HG03103 (cell line): ENCODE results near the gene P2RX5.
"Not testable (repeated sequence)": the region's sequence is repeated elsewhere in the genome, so short reads cannot be mapped to it uniquely, and the experiment has no call there.

ENCODE experiments used
- ATAC-seq: cut with Tn5 transposase; IDR thresholded peaks from one replicate; pipeline ENCODE4 v1.9.1; 2021; ENCODE audit warnings: low read depth; ENCODE audit not compliant: unreplicated experiment

P2RX5 gene

GRCh38 chr17:3715296-3715695 is 19.3 kb upstream of the P2RX5 start:
- ATAC-seq, result no peak

- ATAC-seq, result no peak
These were observed 17.0 kb upstream of the P2RX5 start for GRCh38 chr17:3712811-3713463.

DNA sequence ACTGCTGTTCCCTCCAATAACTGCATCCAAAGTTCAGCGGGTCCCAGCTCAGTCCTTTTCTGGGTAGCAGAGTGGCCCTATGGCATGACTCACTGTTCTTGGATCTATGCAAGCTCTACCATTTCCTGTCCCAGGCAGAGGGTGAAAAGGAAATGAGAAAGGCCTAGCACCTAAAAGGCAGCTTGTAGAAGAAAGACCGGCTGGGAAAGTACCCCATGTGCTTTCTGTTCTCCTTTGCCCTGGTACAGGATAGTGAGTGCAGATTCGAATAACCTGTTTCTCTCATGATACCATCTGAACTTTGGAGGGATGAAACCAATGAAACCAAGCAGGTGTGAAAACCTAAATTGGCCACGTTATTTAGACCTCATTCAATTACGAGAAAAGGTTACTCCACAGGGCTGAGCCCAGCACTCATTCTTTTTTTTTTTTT is 15.0 kb upstream of the P2RX5 start:
- peak; percentile 92 for ATAC-seq

DNA sequence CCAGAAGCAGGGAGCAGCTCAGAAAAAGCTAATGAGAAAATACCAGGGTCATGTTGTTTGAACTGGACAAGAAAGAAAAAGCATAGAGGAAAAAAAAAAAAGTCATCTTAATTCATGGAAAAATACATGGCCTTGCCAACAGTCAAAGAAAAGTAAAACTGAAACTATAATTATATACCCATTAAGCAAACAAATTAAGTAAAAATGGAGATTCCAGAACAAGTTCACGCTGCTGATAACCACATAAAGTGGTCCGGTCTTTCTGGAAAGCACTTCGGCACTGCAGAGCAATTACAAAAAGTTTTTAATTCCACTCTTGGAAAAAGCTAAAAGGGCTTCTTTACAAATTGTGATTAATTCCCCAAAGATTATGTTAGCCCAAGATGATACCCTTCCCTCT is 12.4 kb upstream of the P2RX5 start:
- ATAC-seq, result no peak

DNA sequence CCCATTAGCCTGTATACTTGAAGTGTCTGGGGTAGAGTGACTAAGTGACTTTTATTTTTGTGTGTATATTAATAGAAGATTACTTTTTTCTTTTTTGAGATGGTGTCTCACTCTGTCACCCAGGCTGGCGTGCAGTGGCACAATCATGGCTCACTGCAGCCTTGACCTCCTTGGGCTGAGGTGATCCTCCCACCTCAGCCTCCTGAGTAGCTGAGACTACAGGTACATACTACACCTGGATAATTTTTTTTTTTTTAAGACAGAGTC is 9.7 kb upstream of the P2RX5 start:
- not testable (repeated sequence) for ATAC-seq

- no peak for ATAC-seq
These were observed 9.2 kb upstream of the P2RX5 start for GRCh38 chr17:3704931-3705717.

- ATAC-seq, result not testable (repeated sequence)
These were observed 6.1 kb upstream of the P2RX5 start for GRCh38 chr17:3702041-3702539.

DNA sequence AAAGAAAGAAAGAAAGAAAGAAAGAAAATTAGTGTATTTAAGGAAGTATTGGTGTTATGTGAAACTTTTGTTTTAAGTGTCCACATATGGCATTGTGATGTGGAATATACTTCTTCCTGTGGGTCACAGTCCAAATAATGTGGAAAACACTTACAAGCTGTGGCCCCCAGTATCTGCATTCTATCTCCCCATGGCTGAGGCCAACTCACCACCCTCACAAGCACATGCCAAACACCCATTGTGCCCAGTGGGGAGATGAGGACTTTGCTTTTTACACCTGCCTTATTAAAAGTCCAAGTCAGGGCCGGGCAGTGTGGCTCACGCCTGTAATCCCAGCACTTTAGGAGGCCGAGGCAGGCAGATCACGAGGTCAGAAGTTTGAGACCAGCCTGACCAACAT is 4.0 kb upstream of the P2RX5 start:
- no peak for ATAC-seq

- no peak for ATAC-seq
These were observed 2.2 kb upstream of the P2RX5 start for GRCh38 chr17:3698139-3698538.

DNA sequence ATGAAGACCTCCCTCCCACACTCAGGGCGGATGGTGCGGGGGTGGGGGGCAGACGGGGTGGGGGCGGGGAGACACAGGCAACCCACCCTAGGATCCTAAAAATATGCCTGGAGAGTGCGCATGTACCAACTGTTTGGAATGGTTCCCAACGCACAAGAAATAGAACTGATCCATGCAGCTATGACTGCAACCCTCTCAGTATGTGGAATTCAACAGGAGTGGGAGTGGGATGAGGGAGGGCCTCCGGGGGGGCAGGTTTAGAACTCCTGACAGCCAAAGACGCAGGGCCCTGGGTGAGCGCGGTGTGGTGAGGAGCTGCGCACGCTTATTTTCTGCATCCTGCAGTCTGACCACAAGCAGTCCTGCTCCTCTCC is 1.1 kb upstream of the P2RX5 start:
- ATAC-seq, result no peak

GRCh38 chr17:3695129-3695722 is 729 bp downstream of the P2RX5 start:
- no peak for ATAC-seq

- ATAC-seq, result no peak
These were observed 2.1 kb downstream of the P2RX5 start for GRCh38 chr17:3693829-3694231.

DNA sequence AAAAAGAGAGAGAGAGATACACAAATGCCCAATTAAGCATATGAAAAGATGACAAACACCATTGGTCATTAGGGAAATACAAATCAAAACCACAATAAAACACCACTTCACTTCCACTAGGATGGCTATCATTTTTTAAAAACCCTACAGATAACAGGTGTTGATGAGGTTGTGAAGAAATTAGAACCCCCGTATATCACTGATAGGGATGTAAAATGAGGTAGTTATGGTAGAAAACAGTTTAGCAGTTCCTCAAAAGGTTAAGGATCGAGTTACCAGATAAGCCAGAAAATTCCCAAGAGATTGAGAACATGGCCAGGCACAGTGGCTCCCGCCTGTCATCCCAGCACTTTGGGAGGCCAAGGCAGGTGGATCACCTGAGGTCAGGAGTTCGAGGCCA is 2.8 kb downstream of the P2RX5 start:
- no peak for ATAC-seq

DNA sequence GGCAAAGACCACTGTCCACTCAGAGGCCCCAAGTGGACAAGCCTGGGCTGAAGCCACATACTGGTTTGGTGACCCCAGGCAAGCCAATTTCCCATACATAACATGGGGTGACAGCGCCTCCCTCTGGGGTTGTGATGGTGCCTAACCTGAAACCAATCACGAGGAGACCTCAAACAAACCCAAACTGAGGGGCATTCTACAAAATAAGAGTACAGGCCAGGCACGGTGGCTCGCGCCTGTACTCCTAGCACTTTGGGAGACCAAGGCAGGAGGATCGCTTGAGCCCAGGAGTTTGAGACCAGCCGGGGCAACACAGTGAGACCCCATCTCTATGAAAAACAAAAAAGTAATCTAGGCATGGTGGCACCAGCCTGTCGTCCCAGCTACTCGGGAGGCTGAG is 3.6 kb downstream of the P2RX5 start:
- ATAC-seq, result no peak

GRCh38 chr17:3691617-3692067 is 4.3 kb downstream of the P2RX5 start:
- no peak for ATAC-seq

GRCh38 chr17:3690094-3690715 is 5.8 kb downstream of the P2RX5 start:
- ATAC-seq, result no peak

DNA sequence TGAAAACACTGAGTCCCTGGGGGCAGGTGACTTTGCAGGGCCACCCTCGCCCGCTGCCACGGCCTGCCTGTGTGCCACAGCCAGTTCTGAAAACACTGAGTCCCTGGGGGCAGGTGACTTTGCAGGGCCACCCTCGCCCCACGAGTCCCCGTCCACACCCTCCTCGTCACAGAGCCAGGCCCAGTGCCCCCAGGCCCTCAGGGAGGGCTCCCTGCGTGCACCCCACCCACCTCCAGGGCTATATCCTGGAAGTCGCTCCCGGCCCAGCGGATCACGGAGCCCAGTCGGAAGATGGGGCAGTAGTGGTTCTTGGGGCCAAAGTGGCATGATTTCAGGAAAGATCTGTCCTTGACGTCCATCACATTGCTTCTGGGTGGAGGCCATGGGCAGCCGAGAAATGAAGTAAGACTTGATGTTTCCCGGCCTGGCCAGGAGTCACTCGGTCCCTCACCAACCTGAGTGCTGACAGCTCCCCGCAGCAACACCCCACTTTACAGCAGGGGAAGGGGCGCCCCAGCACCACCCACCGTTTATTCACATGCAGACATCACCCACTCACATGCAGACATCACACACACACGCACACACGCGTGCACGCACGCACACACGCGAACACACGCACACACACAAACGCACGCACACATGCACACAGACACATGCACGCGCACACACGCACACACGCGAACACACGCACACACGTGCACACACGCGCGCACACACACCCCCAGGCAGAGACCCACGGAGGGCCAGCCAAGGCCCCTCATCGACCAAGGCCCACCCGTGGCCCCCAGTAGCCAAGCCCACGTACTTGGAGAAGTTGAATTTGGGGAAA is 6.5 kb downstream of the P2RX5 start:
- no peak for ATAC-seq

GRCh38 chr17:3688852-3689261 is 7.1 kb downstream of the P2RX5 start:
- ATAC-seq, result no peak

GRCh38 chr17:3688027-3688553 is 7.9 kb downstream of the P2RX5 start:
- no peak for ATAC-seq

- no peak for ATAC-seq
These were observed 10.8 kb downstream of the P2RX5 start for GRCh38 chr17:3685174-3685573.
